ENCODE data around the gene TNFRSF12A.

DNA sequence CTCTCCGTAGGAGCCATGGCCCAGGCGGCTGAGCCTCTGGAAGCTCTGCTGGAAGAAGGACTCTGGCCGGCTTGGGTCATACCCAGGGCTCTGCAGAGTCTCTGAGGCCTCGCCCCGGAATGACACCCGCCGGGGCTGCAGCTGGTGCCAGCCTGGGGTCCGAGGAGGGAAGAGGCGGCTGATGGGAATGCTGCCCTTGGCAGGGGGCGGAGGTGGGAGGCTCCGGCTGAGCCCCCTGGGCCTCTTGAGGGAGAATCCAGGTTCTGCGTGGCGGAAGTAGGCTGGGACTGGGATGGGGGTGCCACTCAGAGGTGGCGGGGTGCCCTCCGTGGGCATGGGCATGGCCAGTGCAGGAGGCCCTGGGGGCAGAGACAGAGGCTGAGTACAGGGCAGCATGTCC, 43.5 kb upstream of the TNFRSF12A start:
- TF ChIP-seq, protein P1, sequence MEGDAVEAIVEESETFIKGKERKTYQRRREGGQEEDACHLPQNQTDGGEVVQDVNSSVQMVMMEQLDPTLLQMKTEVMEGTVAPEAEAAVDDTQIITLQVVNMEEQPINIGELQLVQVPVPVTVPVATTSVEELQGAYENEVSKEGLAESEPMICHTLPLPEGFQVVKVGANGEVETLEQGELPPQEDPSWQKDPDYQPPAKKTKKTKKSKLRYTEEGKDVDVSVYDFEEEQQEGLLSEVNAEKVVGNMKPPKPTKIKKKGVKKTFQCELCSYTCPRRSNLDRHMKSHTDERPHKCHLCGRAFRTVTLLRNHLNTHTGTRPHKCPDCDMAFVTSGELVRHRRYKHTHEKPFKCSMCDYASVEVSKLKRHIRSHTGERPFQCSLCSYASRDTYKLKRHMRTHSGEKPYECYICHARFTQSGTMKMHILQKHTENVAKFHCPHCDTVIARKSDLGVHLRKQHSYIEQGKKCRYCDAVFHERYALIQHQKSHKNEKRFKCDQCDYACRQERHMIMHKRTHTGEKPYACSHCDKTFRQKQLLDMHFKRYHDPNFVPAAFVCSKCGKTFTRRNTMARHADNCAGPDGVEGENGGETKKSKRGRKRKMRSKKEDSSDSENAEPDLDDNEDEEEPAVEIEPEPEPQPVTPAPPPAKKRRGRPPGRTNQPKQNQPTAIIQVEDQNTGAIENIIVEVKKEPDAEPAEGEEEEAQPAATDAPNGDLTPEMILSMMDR (conservative IDR thresholded peaks at IDR 0.05 in 1 of 2, IDR thresholded peaks at IDR 0.05 in 1 of 2; ENCODE audit: extremely low read depth in 1 of 2, insufficient read depth in 1 of 2, low read depth in 1 of 2, low read length in 2 of 2) = no peak
- no peak for TF ChIP-seq EZH2 (IDR thresholded peaks at IDR 0.05; ENCODE audit: borderline replicate concordance, low read length)

Measured in mammary epithelial cell (primary cell).